GM18502 (cell line): ENCODE data around the gene OAS3.
"Not testable (repeated sequence)": the region's sequence is repeated elsewhere in the genome, so short reads cannot be mapped to it uniquely, and the experiment has no call there.

ENCODE experiments used
- ATAC-seq: cut with Tn5 transposase; IDR thresholded peaks from one replicate; pipeline ENCODE4 v1.9.1; 2021; ENCODE audit warnings: mild to moderate bottlenecking; ENCODE audit not compliant: unreplicated experiment, poor library complexity

Gene OAS3

DNA sequence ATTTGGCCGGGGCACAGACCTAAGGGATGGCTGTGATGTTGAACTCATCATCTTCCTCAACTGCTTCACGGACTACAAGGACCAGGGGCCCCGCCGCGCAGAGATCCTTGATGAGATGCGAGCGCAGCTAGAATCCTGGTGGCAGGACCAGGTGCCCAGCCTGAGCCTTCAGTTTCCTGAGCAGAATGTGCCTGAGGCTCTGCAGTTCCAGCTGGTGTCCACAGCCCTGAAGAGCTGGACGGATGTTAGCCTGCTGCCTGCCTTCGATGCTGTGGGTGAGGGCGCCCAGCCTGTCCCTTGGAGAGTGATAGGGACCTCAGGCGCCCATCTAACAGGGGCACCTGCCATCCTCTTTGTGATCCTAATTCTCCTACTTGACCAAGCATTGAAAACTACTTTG, 12.4 kb downstream of the OAS3 start:
- ATAC-seq: no peak

- ATAC-seq: not testable (repeated sequence)
These were observed 18.9 kb downstream of the OAS3 start for GRCh38 chr12:112957125-112957524.

- ATAC-seq: no peak
These were observed 22.8 kb downstream of the OAS3 start for GRCh38 chr12:112961074-112961473.

DNA sequence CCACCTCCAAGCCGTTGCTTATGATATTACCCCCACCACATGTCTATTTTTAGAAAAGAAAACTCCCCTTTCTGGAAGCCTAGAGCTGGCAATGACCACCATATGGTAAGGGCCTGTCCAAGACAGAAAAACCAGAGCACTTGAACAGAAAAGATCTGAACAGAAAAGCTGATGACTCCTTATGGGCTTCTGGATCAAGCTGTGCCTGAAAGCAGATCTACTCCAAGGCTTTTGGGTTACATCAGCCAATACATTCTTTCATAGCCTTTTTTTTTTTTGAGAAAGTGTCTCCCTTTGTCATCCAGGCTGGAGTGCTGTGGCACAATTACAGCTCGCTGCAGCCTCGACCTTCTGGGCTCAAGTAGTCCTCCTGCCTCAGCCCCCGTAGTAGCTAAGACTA, 23.3 kb downstream of the OAS3 start:
- ATAC-seq: no peak

DNA sequence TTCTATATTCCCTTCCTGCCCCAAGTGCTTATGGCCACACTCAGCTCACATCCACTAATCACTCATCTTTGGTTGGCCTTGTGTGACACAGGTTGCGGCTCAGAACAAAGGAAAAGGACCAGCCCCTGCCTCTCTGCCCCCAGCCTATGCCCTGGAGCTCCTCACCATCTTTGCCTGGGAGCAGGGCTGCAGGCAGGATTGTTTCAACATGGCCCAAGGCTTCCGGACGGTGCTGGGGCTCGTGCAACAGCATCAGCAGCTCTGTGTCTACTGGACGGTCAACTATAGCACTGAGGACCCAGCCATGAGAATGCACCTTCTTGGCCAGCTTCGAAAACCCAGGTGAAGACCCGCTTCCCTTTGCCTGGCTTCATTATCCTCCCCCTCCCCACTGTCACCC, 24.3 kb downstream of the OAS3 start:
- no peak for ATAC-seq

- no peak for ATAC-seq
These were observed 25.1 kb downstream of the OAS3 start for GRCh38 chr12:112963227-112963861.

DNA sequence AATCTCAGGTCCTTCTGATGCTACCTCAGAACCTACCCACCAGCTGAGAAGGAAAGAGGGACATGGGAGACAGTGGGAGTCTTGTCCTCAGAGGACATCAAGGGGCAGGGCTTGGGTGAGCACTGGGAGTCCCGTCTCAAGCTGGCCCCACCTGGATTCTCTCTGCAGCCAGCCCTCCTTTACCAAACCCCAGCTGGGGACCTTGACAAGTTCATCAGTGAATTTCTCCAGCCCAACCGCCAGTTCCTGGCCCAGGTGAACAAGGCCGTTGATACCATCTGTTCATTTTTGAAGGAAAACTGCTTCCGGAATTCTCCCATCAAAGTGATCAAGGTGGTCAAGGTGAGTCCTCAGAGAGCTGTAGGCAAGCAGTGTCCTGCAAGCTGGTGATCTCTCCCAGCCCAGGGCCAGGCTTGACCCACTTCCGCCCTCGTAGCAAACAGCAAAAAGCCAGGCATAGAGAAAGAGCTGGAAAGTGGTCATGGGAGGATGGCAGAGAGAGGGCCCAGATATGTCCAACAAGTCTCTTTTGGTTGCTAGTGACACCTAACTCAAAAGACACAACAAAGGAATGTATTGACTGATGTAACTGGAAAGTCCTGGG, 25.9 kb downstream of the OAS3 start:
- no peak for ATAC-seq

DNA sequence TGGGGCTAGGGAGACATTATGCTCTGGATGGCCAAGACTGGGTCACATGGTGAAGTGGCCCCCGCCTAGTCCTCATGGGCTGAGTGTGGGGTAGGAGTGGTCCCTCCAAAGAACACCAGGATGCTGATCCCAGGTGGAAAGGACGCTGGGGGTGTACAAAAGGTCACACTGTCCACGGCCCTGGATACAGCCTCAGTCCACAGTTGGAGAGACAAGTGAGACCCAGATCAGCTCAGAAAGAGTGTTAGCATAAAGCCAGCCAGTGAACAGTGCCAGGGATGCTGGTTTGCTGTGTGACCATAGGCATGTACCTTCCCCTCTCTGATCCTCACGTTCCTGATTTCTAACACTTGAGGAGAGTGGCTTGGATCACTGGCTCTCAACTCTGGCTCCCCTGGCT, 26.6 kb downstream of the OAS3 start:
- no peak for ATAC-seq

DNA sequence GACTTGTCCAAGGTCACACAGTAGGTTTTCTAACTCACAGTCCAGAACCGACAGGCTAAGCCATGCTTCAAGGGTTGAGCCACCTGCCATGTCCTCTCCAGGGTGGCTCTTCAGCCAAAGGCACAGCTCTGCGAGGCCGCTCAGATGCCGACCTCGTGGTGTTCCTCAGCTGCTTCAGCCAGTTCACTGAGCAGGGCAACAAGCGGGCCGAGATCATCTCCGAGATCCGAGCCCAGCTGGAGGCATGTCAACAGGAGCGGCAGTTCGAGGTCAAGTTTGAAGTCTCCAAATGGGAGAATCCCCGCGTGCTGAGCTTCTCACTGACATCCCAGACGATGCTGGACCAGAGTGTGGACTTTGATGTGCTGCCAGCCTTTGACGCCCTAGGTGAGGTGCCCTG, 27.4 kb downstream of the OAS3 start:
- ATAC-seq: no peak

- ATAC-seq: no peak
These were observed 29.0 kb downstream of the OAS3 start for GRCh38 chr12:112967306-112967705.

DNA sequence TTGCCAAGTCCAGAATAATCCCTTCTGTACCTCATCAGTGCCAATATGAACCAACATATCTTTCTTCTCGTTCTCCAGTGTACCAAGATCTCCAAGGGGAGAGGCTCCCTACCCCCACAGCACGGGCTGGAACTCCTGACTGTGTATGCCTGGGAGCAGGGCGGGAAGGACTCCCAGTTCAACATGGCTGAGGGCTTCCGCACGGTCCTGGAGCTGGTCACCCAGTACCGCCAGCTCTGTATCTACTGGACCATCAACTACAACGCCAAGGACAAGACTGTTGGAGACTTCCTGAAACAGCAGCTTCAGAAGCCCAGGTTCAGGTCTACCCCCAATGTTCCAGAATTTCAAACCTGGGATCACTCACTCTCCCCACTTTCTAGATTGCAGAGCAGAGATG, 29.6 kb downstream of the OAS3 start:
- no peak for ATAC-seq

GRCh38 chr12:112969547-112970306, 31.5 kb downstream of the OAS3 start:
- ATAC-seq: no peak

GRCh38 chr12:112970391-112970790, 32.1 kb downstream of the OAS3 start:
- no peak for ATAC-seq

DNA sequence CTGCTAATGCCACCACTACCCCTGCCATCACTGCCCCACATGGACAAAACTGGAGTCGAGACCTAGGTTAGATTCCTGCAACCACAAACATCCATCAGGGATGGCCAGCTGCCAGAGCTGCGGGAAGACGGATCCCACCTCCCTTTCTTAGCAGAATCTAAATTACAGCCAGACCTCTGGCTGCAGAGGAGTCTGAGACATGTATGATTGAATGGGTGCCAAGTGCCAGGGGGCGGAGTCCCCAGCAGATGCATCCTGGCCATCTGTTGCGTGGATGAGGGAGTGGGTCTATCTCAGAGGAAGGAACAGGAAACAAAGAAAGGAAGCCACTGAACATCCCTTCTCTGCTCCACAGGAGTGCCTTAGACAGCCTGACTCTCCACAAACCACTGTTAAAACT, 33.0 kb downstream of the OAS3 start:
- no peak for ATAC-seq

- ATAC-seq: no peak
These were observed 34.9 kb downstream of the OAS3 start for GRCh38 chr12:112973011-112973735.

DNA sequence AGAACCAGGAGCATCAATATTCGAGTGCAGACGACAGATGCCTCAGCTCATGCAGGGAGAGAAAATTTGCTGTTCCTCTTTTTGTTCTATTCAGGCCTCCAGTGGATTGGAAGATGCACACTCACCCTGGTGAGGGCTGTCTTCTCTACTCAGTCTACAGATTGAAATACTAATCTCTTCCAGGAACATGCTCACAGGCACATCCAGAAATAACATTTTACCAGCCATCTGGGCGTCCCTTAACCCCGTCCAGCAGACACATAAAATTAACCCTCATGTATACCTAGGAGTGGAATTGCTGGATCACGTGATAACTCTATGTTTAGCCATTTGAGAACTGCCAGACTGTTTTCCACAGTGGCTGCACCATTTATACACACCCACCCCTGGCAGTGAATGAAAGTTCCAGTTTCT, 35.6 kb downstream of the OAS3 start:
- ATAC-seq: no peak

- no peak for ATAC-seq
These were observed 36.6 kb downstream of the OAS3 start for GRCh38 chr12:112974904-112975303.

- no peak for ATAC-seq
These were observed 38.9 kb downstream of the OAS3 start for GRCh38 chr12:112977139-112977538.

GRCh38 chr12:112977641-112978040, 39.4 kb downstream of the OAS3 start:
- no peak for ATAC-seq

DNA sequence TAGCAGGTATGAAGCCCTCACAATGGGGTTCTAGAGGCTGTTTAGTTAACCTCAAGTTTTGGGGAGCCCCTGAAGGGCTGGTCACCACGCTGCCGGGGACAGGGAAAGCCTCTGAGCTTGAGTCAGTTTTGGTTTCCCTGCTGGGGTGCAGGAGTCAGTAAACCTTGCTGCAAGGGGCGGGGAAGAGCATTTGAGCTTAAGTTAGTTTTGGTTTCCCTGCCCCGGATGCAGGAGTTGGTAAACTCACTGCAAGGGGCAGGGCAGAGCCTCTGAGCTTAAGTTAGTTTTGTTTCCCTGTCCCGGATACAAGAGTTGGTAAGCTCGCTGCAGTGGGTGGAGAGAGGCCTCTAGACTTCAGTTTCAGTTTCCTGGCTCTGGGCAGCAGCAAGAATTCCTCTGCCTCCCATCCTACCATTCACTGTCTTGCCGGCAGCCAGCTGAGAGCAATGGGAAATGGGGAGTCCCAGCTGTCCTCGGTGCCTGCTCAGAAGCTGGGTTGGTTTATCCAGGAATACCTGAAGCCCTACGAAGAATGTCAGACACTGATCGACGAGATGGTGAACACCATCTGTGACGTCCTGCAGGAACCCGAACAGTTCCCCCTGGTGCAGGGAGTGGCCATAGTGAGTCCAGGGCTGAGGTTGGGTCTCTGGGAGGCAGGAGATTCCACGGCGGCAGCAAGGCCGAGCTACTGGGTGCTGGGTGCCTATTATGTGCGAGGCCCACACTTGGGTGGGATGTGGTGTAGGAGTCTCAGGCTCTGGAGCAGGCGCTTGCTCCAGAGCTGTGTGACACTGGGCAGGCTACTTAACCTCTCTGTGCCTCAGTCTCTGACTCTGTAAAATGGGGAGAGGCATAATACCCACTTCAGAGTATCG, 40.1 kb downstream of the OAS3 start, which contains the start of gene OAS2:
Gene OAS2 (plus strand): TSS at position 357 of the 878 bp plus-strand sequence. CDS start 90 bp downstream, at position 447.
- ATAC-seq: peak; percentile 88
